ENCODE measurements around the gene AKR1B1. TPM values are rescaled to one million over a fixed set of nuclear protein-coding genes. Genes with fewer than 3 reads are reported as not detected.
"Not testable (repeated sequence)": the region's sequence is repeated elsewhere in the genome, so short reads cannot be mapped to it uniquely, and the experiment has no call there.

Gene AKR1B1
- total RNA-seq, 2 donors from 2014 or later = 30.5 to 75.0 TPM

DNA sequence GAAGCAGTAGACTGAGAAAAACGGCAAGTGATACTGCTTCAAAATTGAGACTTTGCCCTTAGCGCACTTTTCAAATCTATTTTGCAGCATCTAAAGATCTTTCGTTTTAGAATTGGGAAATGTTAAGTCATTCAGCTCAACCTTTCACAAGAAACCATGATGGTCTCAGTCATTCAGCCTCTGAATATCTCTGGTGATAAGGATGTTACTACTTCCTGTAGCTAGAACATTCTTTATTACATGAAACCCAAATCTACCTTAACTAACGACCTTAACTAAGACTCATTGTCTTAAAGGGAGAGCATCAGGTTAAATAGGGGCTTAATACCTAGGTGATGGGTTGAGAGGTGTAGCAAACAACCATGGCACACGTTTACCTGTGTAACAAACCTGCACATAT is 42.1 kb upstream of the AKR1B1 start:
- WGBS = 67% methylated on average over 5 of the region's 5 CpGs
- TF ChIP-seq POLR2AphosphoS5 (IDR thresholded peaks at IDR 0.05) = no peak
- no peak for TF ChIP-seq POLR2A (IDR thresholded peaks at IDR 0.05)
- no peak for TF ChIP-seq CTCF (IDR thresholded peaks at IDR 0.05)
- no peak overlapping the region for H3K27ac ChIP-seq
- intact Hi-C loops (cut with DNase I) = no loop called here
- no peaks in the 10 kb centered on the region for H3K9me3 ChIP-seq
- H3K36me3 ChIP-seq = no peaks in the 10 kb centered on the region
- DNase-seq (ENCODE audit: low spot score) = no peak
- H3K27me3 ChIP-seq (replicated peaks; ENCODE audit: insufficient read depth) = no peaks in the 10 kb centered on the region
- no peaks in the 10 kb centered on the region for H3K4me1 ChIP-seq (replicated peaks)
- H3K4me3 ChIP-seq = no peak overlapping the region

DNA sequence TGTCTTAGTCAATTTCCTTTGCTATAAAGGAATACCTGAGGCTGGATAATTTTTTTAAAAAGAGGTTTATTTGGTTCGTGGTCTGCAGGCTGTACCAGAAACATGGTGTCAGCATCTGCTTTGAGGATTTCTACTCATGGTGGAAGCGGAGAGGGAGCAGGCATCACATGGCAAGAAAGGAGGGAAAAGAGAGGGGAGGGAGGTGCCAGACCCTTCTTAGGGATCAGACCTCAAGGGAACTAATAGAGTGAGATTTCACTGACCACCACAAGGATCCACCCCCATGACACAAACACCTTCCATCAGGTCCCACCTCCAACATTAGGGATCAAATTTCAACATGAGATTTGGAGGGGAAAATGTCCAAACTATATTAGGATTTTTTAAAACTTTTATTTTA is 41.5 kb upstream of the AKR1B1 start:
- H3K9me3 ChIP-seq = no peaks in the 10 kb centered on the region
- H3K4me1 ChIP-seq (replicated peaks) = no peaks in the 10 kb centered on the region
- no peak for DNase-seq (ENCODE audit: low spot score)
- no peak overlapping the region for H3K27ac ChIP-seq
- intact Hi-C loops (cut with DNase I) = no loop called here
- no peaks in the 10 kb centered on the region for H3K36me3 ChIP-seq
- no peaks in the 10 kb centered on the region for H3K27me3 ChIP-seq (replicated peaks; ENCODE audit: insufficient read depth)
- WGBS = 73% methylated on average over 2 of the region's 2 CpGs
- no peak for TF ChIP-seq POLR2AphosphoS5 (IDR thresholded peaks at IDR 0.05)
- no peak for TF ChIP-seq POLR2A (IDR thresholded peaks at IDR 0.05)
- no peak overlapping the region for H3K4me3 ChIP-seq

- H3K4me1 ChIP-seq (replicated peaks) = no peaks in the 10 kb centered on the region
- no peak overlapping the region for H3K4me3 ChIP-seq
- no peaks in the 10 kb centered on the region for H3K9me3 ChIP-seq
- WGBS = 86% methylated on average over 1 of the region's 1 CpG
- no peaks in the 10 kb centered on the region for H3K27me3 ChIP-seq (replicated peaks; ENCODE audit: insufficient read depth)
- intact Hi-C loops (cut with DNase I) = no loop called here
- no peak for DNase-seq (ENCODE audit: low spot score)
- TF ChIP-seq POLR2AphosphoS5 (IDR thresholded peaks at IDR 0.05) (no peak), CTCF (IDR thresholded peaks at IDR 0.05) (no peak), POLR2A (IDR thresholded peaks at IDR 0.05) (no peak)
- H3K36me3 ChIP-seq = no peaks in the 10 kb centered on the region
- H3K27ac ChIP-seq = no peak overlapping the region
These were observed 36.6 kb upstream of the AKR1B1 start for GRCh38 chr7:134495546-134495945.

- Histone ChIP-seq H3K27ac (no peak overlapping the region), H3K4me3 (no peak overlapping the region), H3K4me1 (replicated peaks) (no peaks in the 10 kb centered on the region), H3K9me3 (no peaks in the 10 kb centered on the region), H3K36me3 (no peaks in the 10 kb centered on the region), H3K27me3 (replicated peaks; ENCODE audit: insufficient read depth) (no peaks in the 10 kb centered on the region)
- TF ChIP-seq CTCF (IDR thresholded peaks at IDR 0.05) (no peak), POLR2AphosphoS5 (IDR thresholded peaks at IDR 0.05) (no peak), POLR2A (IDR thresholded peaks at IDR 0.05) (no peak)
- intact Hi-C loops (cut with DNase I) = no loop called here
- DNase-seq (ENCODE audit: low spot score) = no peak
- 88% methylated on average over 2 of the region's 2 CpGs for WGBS
These were observed 34.2 kb upstream of the AKR1B1 start for GRCh38 chr7:134493091-134493490.

DNA sequence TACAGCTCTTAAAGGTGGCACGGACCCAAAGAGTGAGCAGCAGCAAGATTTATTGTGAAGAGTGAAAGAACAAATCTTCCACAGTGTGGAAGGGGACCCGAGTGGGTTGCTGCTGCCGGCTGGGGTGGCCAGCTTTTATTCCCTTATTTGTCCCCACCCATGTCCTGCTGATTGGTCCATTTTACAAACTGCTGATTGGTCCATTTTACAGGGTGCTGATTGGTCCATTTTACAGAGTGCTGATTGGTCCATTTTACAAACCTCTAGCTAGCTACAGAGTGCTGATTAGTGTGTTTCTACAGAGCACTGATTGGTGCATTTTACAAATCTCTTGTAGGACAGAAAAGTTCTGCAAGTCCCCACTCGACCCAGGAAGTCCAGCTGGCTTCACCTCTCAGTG is 28.8 kb upstream of the AKR1B1 start:
- H3K27me3 ChIP-seq (replicated peaks; ENCODE audit: insufficient read depth); intact Hi-C loops (cut with DNase I); H3K27ac ChIP-seq; H3K9me3 ChIP-seq; DNase-seq (ENCODE audit: low spot score); H3K4me3 ChIP-seq; H3K4me1 ChIP-seq (replicated peaks); H3K36me3 ChIP-seq: not testable (repeated sequence)
- WGBS = 84% methylated on average over 4 of the region's 4 CpGs

- no peak overlapping the region for H3K4me3 ChIP-seq
- no peaks in the 10 kb centered on the region for H3K4me1 ChIP-seq (replicated peaks)
- no peaks in the 10 kb centered on the region for H3K9me3 ChIP-seq
- TF ChIP-seq CTCF (IDR thresholded peaks at IDR 0.05) (no peak), POLR2A (IDR thresholded peaks at IDR 0.05) (no peak), POLR2AphosphoS5 (IDR thresholded peaks at IDR 0.05) (no peak)
- intact Hi-C loops (cut with DNase I) = no loop called here
- H3K36me3 ChIP-seq = no peaks in the 10 kb centered on the region
- no peak for DNase-seq (ENCODE audit: low spot score)
- 91% methylated on average over 6 of the region's 6 CpGs for WGBS
- no peaks in the 10 kb centered on the region for H3K27me3 ChIP-seq (replicated peaks; ENCODE audit: insufficient read depth)
- H3K27ac ChIP-seq = no peak overlapping the region
These were observed 26.3 kb upstream of the AKR1B1 start for GRCh38 chr7:134485203-134485602.

All from prostate gland (tissue), 2 donors.